NCI-H1048 (cell line): Measurements from ENCODE around the gene ZNF148.

ENCODE experiments used
- DNase-seq: peaks from one replicate; lab custom pipeline; 2025; lab: John Stamatoyannopoulos, UW

ZNF148 gene

GRCh38 chr3:125220727-125221429 is 154.2 kb downstream of the ZNF148 start:
- DNase-seq = no peak

- no peak for DNase-seq
Measured at GRCh38 chr3:125220183-125220582, 154.9 kb downstream of the ZNF148 start.

- no peak for DNase-seq
Measured at GRCh38 chr3:125219261-125219701, 155.8 kb downstream of the ZNF148 start.

- DNase-seq = no peak
Measured at GRCh38 chr3:125214738-125215137, 160.4 kb downstream of the ZNF148 start.

- DNase-seq = no peak
Measured at GRCh38 chr3:125213946-125214542, 161.1 kb downstream of the ZNF148 start.

- DNase-seq = no peak
Measured at GRCh38 chr3:125213364-125213755, 161.8 kb downstream of the ZNF148 start.

- DNase-seq = no peak
Measured at GRCh38 chr3:125212509-125213363, 162.4 kb downstream of the ZNF148 start, which contains the start of gene SLC12A8. TSS of gene SLC12A8 (minus strand) at chr3:125212748. CDS start at chr3:125211349, 1,399 bp downstream.

GRCh38 chr3:125212091-125212508 is 163.0 kb downstream of the ZNF148 start:
- DNase-seq = no peak

GRCh38 chr3:125211523-125212090 is 163.5 kb downstream of the ZNF148 start:
- DNase-seq = no peak

- DNase-seq = no peak
Measured at GRCh38 chr3:125207949-125208568, 167.1 kb downstream of the ZNF148 start.

- no peak for DNase-seq
Measured at GRCh38 chr3:125207507-125207906, 167.6 kb downstream of the ZNF148 start.

- DNase-seq = no peak
Measured at GRCh38 chr3:125206934-125207333, 168.2 kb downstream of the ZNF148 start.

- DNase-seq = no peak
Measured at GRCh38 chr3:125203731-125204130, 171.4 kb downstream of the ZNF148 start.

- DNase-seq = no peak
Measured at GRCh38 chr3:125202197-125202596, 172.9 kb downstream of the ZNF148 start.

- DNase-seq = no peak
Measured at GRCh38 chr3:125200731-125201139, 174.4 kb downstream of the ZNF148 start.

GRCh38 chr3:125194849-125195601 is 180.1 kb downstream of the ZNF148 start:
- DNase-seq = no peak

GRCh38 chr3:125194061-125194848 is 180.9 kb downstream of the ZNF148 start:
- no peak for DNase-seq

- peak; percentile 65 for DNase-seq
Measured at GRCh38 chr3:125192190-125193035, 182.7 kb downstream of the ZNF148 start.

GRCh38 chr3:125191730-125192129 is 183.4 kb downstream of the ZNF148 start:
- DNase-seq = no peak
